HCT116 (cell line): ENCODE results near the gene EPHA6. TPM values are rescaled to one million over a fixed set of nuclear protein-coding genes. Genes with fewer than 3 reads are reported as not detected.

ENCODE experiments used
- ATAC-seq: fragments of 200-7000 bp; cut with Tn5 transposase; 2 replicates; pipeline ENCODE4 v1.9.1; 2020; ENCODE audit warnings: mild to moderate bottlenecking, moderate library complexity
- BruUV-seq: library from RNA; stranded (reverse); fragments of 400-500 nt; replicated peaks from 2 replicates; lab custom pipeline; 2021; lab: Mats Ljungman, UMichigan
- CTCF ChIA-PET: fragments of 300-600 bp; sonication (Branson Sonifier 250); formaldehyde crosslinking; loops from one replicate; lab custom pipeline; 2021; ENCODE audit warnings: antibody characterized with exemption; lab: Charles Lee
- POLR2A ChIA-PET: fragments of 300-600, 350-600 bp; sonication (Branson Sonifier 250); formaldehyde crosslinking; loops from one replicate; lab custom pipeline; 2021; ENCODE audit warnings: antibody characterized with exemption; lab: Charles Lee
- RAD21 ChIA-PET, 2 experiments: fragments of 300-600 bp; sonication (Branson Sonifier 250); formaldehyde crosslinking; loops; one replicate each; lab custom pipeline; 2023; ENCODE audit warnings: low total read pairs in 2 of 2; ENCODE audit not compliant: uncharacterized antibody in 2 of 2, unreplicated experiment in 2 of 2, low non-redundant PET in 1 of 2; lab: Charles Lee
- DNase-seq: peaks from one replicate; pipeline ENCODE4 v3.0.0-alpha.2; 2010; ENCODE audit warnings: low read depth, low spot score
- H2AFZ ChIP-seq: fragments of 200-600 bp; shearing (Covaris generic), sonication (generic); 2 replicates; pipeline ENCODE4 v1.6.1; 2017; ENCODE audit warnings: low read depth, mixed run types, mixed read lengths, antibody characterized with exemption, low read length; ENCODE audit not compliant: poor library complexity, severe bottlenecking
- H3K27ac ChIP-seq: 2 replicates; pipeline ENCODE4 v1.5.1; 2012; ENCODE audit warnings: low read depth, low read length
- H3K27me3 ChIP-seq: fragments of 200-600 bp; sonication (generic); 2 replicates; pipeline ENCODE4 v1.6.1; 2016; ENCODE audit warnings: mixed run types, low read length, mixed read lengths; ENCODE audit not compliant: insufficient read depth
- H3K36me3 ChIP-seq, 2 experiments: fragments of 200-500 bp in 1 of 2; fragments of 200-600 bp in 1 of 2; sonication (Bioruptor generic) in 1 of 2; sonication (generic) in 1 of 2; 2 replicates each; pipeline versions ENCODE4 v1.5.1 to v1.6.1; 2014 to 2016; ENCODE audit warnings: low read length in 2 of 2, inconsistent platforms in 1 of 2, mixed read lengths in 1 of 2, mixed run types in 1 of 2; ENCODE audit not compliant: insufficient read depth in 2 of 2, control insufficient read depth in 1 of 2
- H3K4me1 ChIP-seq, 2 experiments: fragments of 200-600 bp in 1 of 2; sonication (generic) in 1 of 2; 2 replicates each; pipeline versions ENCODE4 v1.5.1 to v1.6.1; 2012 to 2017; ENCODE audit warnings: low read length in 2 of 2, inconsistent platforms in 1 of 2, mild to moderate bottlenecking in 1 of 2, mixed read lengths in 1 of 2, mixed run types in 1 of 2, moderate library complexity in 1 of 2; ENCODE audit not compliant: insufficient read depth in 2 of 2, control insufficient read depth in 1 of 2
- H3K4me2 ChIP-seq: fragments of 200-600 bp; sonication (generic); 2 replicates; pipeline ENCODE4 v1.6.1; 2017; ENCODE audit warnings: mixed run types, low read length, mixed read lengths
- H3K4me3 ChIP-seq, 2 experiments: fragments of 200-600 bp in 1 of 2; sonication (generic) in 1 of 2; replicated peaks in 1 of 2; 2 replicates each; pipeline ENCODE4 v1.5.1; 2011 to 2016; ENCODE audit warnings: low read length in 2 of 2, control low read depth in 1 of 2, low read depth in 1 of 2, mild to moderate bottlenecking in 1 of 2, mixed read lengths in 1 of 2, mixed run types in 1 of 2
- H3K79me2 ChIP-seq: fragments of 200-600 bp; sonication (generic); 2 replicates; pipeline ENCODE4 v1.6.1; 2017; ENCODE audit warnings: mild to moderate bottlenecking, mixed run types, low read length, moderate library complexity, mixed read lengths; ENCODE audit not compliant: insufficient read depth
- H3K9ac ChIP-seq: fragments of 200-600 bp; sonication (generic); 2 replicates; pipeline ENCODE4 v1.6.1; 2016; ENCODE audit warnings: low read length, mixed read lengths
- H3K9me2 ChIP-seq: fragments of 200-600 bp; sonication (generic), shearing (Covaris generic); 2 replicates; pipeline ENCODE4 v1.6.1; 2017; ENCODE audit warnings: mixed run types, mild to moderate bottlenecking, moderate library complexity; ENCODE audit not compliant: insufficient read depth
- H3K9me3 ChIP-seq, 2 experiments: fragments of 200-500 bp in 1 of 2; fragments of 200-600 bp in 1 of 2; sonication (Bioruptor generic) in 1 of 2; sonication (generic) in 1 of 2; 2 replicates each; pipeline ENCODE4 v1.6.1; 2014 to 2017; ENCODE audit warnings: low read length in 2 of 2, mixed read lengths in 2 of 2, inconsistent platforms in 1 of 2, low read depth in 1 of 2, mild to moderate bottlenecking in 1 of 2, mixed run types in 1 of 2, moderate library complexity in 1 of 2; ENCODE audit not compliant: control insufficient read depth in 1 of 2, insufficient read depth in 1 of 2
- H4K20me1 ChIP-seq: fragments of 200-600 bp; sonication (generic), shearing (Covaris generic); 2 replicates; pipeline ENCODE4 v1.6.1; 2017; ENCODE audit warnings: mixed run types, mild to moderate bottlenecking, moderate library complexity; ENCODE audit not compliant: insufficient read depth
- EZH2phosphoT487 ChIP-seq: fragments of 200-600 bp; IDR thresholded peaks from 2 replicates; pipeline ENCODE4 v1.6.1; 2018; ENCODE audit warnings: antibody characterized with exemption, borderline replicate concordance
- RAD21 ChIP-seq: IDR thresholded peaks from 2 replicates; pipeline ENCODE4 v1.6.1; 2012; ENCODE audit warnings: low read depth, mild to moderate bottlenecking
- TCF7L2 ChIP-seq: IDR thresholded peaks from 2 replicates; pipeline ENCODE4 v1.7.0; 2011; ENCODE audit warnings: borderline replicate concordance, inconsistent platforms; ENCODE audit not compliant: insufficient read depth, insufficient read length; ENCODE audit errors: extremely low read depth
- ZFX ChIP-seq: fragments of 450-650 bp; IDR thresholded peaks from 2 replicates; pipeline ENCODE4 v1.6.1; 2017
- intact Hi-C: fragments of 100-400 bp; cut with micrococcal nuclease; formaldehyde crosslinking; loops from 2 replicates; pipeline ENCODE4 v1.10.0; 2022
- total RNA-seq: library from RNA; stranded (reverse); gene quantifications from one replicate; pipeline ENCODE4 v1.2.1, GENCODE V29; 2021; ENCODE audit not compliant: unreplicated experiment
- TF ChIP-seq, protein P1 (sequence below): IDR thresholded peaks from 2 replicates; pipeline ENCODE4 v1.6.1; 2012
- TF ChIP-seq, protein P2 (sequence below), 3 experiments: fragments of 200-600 bp in 1 of 3; sonication (generic) in 1 of 3; IDR thresholded peaks in 2 of 3; conservative IDR thresholded peaks in 1 of 3; 2 replicates each; pipeline ENCODE4 v1.5.1; 2012 to 2017; ENCODE audit warnings: low read depth in 2 of 3, low read length in 2 of 3, antibody characterized with exemption in 1 of 3, borderline replicate concordance in 1 of 3, control low read depth in 1 of 3, mild to moderate bottlenecking in 1 of 3, mixed read lengths in 1 of 3, mixed run types in 1 of 3, moderate library complexity in 1 of 3; ENCODE audit not compliant: insufficient read depth in 1 of 3

EPHA6 gene
- total RNA-seq, 1 experiment from 2014 or later: not detected

DNA sequence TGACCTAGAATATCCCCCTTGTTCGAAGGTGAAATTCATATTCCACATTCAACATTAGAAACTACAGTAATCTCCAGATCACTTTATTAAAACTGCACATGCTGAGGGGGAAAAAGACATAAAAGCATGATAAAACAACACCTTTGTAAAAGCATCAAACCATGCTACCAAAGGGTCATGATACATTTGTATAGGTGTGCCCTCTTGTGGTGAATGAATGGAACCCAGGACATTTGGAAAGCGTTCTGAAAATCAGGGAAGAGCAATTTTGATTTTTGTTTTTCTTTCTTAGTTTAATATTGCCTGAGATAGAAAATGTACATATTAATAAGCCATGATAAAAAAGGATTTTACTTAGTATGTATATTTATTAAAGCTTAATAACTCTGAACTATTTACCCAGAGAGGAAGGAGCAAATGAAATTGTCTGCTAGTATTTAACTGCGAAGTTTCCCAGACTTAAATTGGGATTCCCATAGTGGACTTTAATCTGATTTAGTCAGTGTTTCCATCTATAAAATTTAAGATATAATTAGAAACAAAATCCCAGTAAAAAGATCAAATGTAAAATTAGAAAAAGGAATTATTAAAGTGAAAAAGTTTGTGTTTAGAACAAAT is 844.4 kb downstream of the EPHA6 start:
- H3K27me3 ChIP-seq: no peaks in the 10 kb centered on the region
- H3K9ac ChIP-seq: no peak overlapping the region
- no peak overlapping the region for H3K4me3 ChIP-seq
- ChIA-PET CTCF (no interaction called here), RAD21 (no interaction called here)
- no peak overlapping the region for H3K27ac ChIP-seq
- DNase-seq: peak; percentile 8
- intact Hi-C loops: loop anchor here (5.0 kb wide), 2 partner anchors 364 to 796 kb away; no protein-coding TSS in a partner anchor
- H3K79me2 ChIP-seq: no peaks in the 10 kb centered on the region
- H4K20me1 ChIP-seq: no peaks in the 10 kb centered on the region
- BruUV-seq: no TSS peak
- no peak overlapping the region for H2AFZ ChIP-seq
- H3K4me2 ChIP-seq: no peak overlapping the region
- no peaks in the 10 kb centered on the region for H3K9me3 ChIP-seq
- no peak for TF ChIP-seq EZH2phosphoT487
- TF ChIP-seq, protein P1, sequence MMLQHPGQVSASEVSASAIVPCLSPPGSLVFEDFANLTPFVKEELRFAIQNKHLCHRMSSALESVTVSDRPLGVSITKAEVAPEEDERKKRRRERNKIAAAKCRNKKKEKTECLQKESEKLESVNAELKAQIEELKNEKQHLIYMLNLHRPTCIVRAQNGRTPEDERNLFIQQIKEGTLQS: no peak
- TF ChIP-seq TCF7L2: no peak
- TF ChIP-seq, protein P2, sequence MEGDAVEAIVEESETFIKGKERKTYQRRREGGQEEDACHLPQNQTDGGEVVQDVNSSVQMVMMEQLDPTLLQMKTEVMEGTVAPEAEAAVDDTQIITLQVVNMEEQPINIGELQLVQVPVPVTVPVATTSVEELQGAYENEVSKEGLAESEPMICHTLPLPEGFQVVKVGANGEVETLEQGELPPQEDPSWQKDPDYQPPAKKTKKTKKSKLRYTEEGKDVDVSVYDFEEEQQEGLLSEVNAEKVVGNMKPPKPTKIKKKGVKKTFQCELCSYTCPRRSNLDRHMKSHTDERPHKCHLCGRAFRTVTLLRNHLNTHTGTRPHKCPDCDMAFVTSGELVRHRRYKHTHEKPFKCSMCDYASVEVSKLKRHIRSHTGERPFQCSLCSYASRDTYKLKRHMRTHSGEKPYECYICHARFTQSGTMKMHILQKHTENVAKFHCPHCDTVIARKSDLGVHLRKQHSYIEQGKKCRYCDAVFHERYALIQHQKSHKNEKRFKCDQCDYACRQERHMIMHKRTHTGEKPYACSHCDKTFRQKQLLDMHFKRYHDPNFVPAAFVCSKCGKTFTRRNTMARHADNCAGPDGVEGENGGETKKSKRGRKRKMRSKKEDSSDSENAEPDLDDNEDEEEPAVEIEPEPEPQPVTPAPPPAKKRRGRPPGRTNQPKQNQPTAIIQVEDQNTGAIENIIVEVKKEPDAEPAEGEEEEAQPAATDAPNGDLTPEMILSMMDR (IDR thresholded peaks at IDR 0.05 in 2 of 3, conservative IDR thresholded peaks at IDR 0.05 in 1 of 3; ENCODE audit: borderline replicate concordance in 1 of 3, insufficient read depth in 1 of 3, low read depth in 2 of 3, low read length in 2 of 3): peak; percentile 9 to 78 (median 70); a peak in 4 of 6 replicates
- TF ChIP-seq RAD21: peak; percentile 37
- no peak for TF ChIP-seq ZFX
- TF ChIP-seq, all 23 proteins: peak for 2
- ATAC-seq: no peak
- POLR2A ChIA-PET: no interaction called here
- Histone ChIP-seq H3K4me1 (no peaks in the 10 kb centered on the region), H3K9me2 (no peaks in the 10 kb centered on the region), H3K36me3 (no peaks in the 10 kb centered on the region)
